Effector memory CD8-positive, alpha-beta T cell (primary cell): Measurements from ENCODE around the gene ANO6.
"Not testable (repeated sequence)": the region's sequence is repeated elsewhere in the genome, so short reads cannot be mapped to it uniquely, and the experiment has no call there.

Experiments used
- ATAC-seq: fragments of 150-1000 bp; cut with Tn5 transposase; replicated peaks from 2 replicates; pipeline ENCODE4 v1.10.0; 2021; ENCODE audit warnings: mild to moderate bottlenecking, moderate library complexity
- DNase-seq, 3 experiments: peaks; one replicate each; pipeline ENCODE4 v3.0.0; 2021
- H3K27ac Mint-ChIP-seq, 2 donors: one replicate each; pipeline ENCODE4 v1.8.0; 2022; ENCODE audit warnings: mild to moderate bottlenecking in 2 of 2, mixed read lengths in 2 of 2, moderate library complexity in 2 of 2
- H3K27me3 Mint-ChIP-seq, 2 donors: one replicate each; pipeline ENCODE4 v1.8.0; 2022; ENCODE audit warnings: mixed read lengths in 2 of 2
- H3K36me3 Mint-ChIP-seq: one replicate; pipeline ENCODE4 v1.8.0; 2022; ENCODE audit warnings: mild to moderate bottlenecking, moderate library complexity, mixed read lengths; ENCODE audit not compliant: insufficient read depth
- H3K4me1 Mint-ChIP-seq, 2 donors: one replicate each; pipeline ENCODE4 v1.8.0; 2022; ENCODE audit warnings: low read depth in 2 of 2, mixed read lengths in 2 of 2
- H3K4me3 Mint-ChIP-seq, 2 donors: one replicate each; pipeline ENCODE4 v1.8.0; 2022; ENCODE audit warnings: mild to moderate bottlenecking in 2 of 2, mixed read lengths in 2 of 2, moderate library complexity in 2 of 2
- H3K9me3 Mint-ChIP-seq, 2 donors: one replicate each; pipeline ENCODE4 v1.8.0; 2022; ENCODE audit warnings: mixed read lengths in 2 of 2

Gene ANO6

GRCh38 chr12:45260104-45260815 is 44.4 kb downstream of the ANO6 start:
- Mint-ChIP-seq H3K4me3 (no peak overlapping the region), H3K27me3 (no peaks in the 10 kb centered on the region), H3K4me1 (peaks cover 20 to 34% of the 10 kb centered on the region in 2 donors), H3K27ac (no peak overlapping the region), H3K36me3 (peaks cover 3% of the 10 kb centered on the region), H3K9me3 (no peaks in the 10 kb centered on the region)
- ATAC-seq (no peak), DNase-seq (no peak)

GRCh38 chr12:45260854-45261253 is 45.0 kb downstream of the ANO6 start:
- ATAC-seq (no peak), DNase-seq (no peak)
- no peak overlapping the region for H3K4me3 Mint-ChIP-seq
- peaks cover 24 to 34% of the 10 kb centered on the region in 2 donors for H3K4me1 Mint-ChIP-seq
- no peak overlapping the region for H3K27ac Mint-ChIP-seq
- no peaks in the 10 kb centered on the region for H3K9me3 Mint-ChIP-seq
- H3K36me3 Mint-ChIP-seq, result peaks cover 3% of the 10 kb centered on the region
- H3K27me3 Mint-ChIP-seq, result no peaks in the 10 kb centered on the region

- H3K4me3 Mint-ChIP-seq, H3K27me3 Mint-ChIP-seq, H3K27ac Mint-ChIP-seq, H3K9me3 Mint-ChIP-seq, H3K36me3 Mint-ChIP-seq, ATAC-seq, DNase-seq: not testable (repeated sequence)
- peaks cover 28 to 32% of the 10 kb centered on the region in 2 donors for H3K4me1 Mint-ChIP-seq
Measured at GRCh38 chr12:45262185-45262584, 46.3 kb downstream of the ANO6 start.

DNA sequence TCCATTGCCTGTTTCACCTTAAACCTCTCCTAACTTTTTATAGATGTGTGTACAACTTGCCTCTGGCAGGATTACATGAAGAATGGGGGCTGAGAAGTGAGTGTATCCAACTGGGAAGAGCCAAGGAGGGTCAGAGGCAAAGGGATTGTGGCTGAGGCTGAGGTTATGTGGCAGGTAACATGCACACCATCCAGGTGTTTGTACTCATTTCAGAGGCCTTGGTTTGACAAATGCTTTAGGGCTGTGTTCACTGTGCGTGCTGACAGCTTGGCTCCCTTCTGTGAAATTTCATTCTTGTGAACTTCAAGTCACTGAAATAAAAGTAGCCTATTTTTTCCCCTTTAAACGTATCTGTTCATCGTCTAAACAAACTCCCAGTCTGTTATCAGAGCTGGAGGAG is 47.7 kb downstream of the ANO6 start:
- H3K4me1 Mint-ChIP-seq, result peaks cover 28 to 29% of the 10 kb centered on the region in 2 donors
- H3K27me3 Mint-ChIP-seq, result no peaks in the 10 kb centered on the region
- DNase-seq, result no peak
- no peak overlapping the region for H3K4me3 Mint-ChIP-seq
- ATAC-seq, result no peak
- H3K36me3 Mint-ChIP-seq, result peaks cover 3% of the 10 kb centered on the region
- no peak overlapping the region for H3K27ac Mint-ChIP-seq
- H3K9me3 Mint-ChIP-seq, result no peaks in the 10 kb centered on the region

DNA sequence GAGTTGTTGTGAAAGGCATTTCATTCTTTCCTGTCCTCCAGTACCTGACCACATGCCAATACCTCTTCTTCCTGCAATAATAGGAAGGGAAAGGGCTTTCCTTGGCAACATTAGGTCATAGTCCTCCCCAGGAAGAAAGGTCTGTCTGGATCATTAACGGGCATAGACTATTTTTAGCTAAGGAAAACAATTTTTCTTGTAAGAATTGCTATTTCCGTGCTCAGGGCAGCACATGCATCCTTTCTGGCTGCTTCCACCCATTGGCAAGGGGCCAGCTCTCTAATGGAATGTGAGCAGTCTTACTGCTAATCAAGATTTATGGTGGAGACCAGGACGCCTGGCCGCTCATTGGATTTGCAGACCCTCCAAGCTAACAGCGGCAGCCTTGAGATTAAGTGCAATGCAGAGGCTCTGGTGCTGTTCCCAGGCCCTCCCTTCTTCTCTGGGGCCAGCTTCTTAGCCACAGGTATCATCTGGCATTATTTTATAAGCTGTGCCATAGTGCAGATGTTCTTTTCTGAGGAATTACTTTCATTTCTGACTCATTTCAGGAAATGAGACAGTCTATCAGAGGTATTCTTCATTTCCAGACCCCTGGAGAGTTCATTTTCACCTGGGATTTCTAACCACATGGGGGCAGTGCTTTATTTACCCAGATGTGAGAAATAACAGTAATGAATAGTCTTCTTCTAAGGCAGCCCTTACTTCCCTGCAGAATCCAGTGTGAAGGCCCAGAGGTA is 52.9 kb downstream of the ANO6 start:
- peaks cover 24 to 36% of the 10 kb centered on the region in 2 donors for H3K4me1 Mint-ChIP-seq
- H3K27ac Mint-ChIP-seq, result peak overlapping the region in 1 of 2 donors; percentile 10
- H3K36me3 Mint-ChIP-seq, result no peaks in the 10 kb centered on the region
- ATAC-seq, result no peak
- H3K4me3 Mint-ChIP-seq, result no peak overlapping the region
- H3K27me3 Mint-ChIP-seq, result no peaks in the 10 kb centered on the region
- no peak for DNase-seq
- H3K9me3 Mint-ChIP-seq, result no peaks in the 10 kb centered on the region

- no peak for DNase-seq
- Mint-ChIP-seq H3K27ac (no peak overlapping the region), H3K4me3 (no peak overlapping the region), H3K27me3 (no peaks in the 10 kb centered on the region), H3K4me1 (peaks cover 22 to 31% of the 10 kb centered on the region in 2 donors), H3K36me3 (no peaks in the 10 kb centered on the region), H3K9me3 (no peaks in the 10 kb centered on the region)
- ATAC-seq, result no peak
Measured at GRCh38 chr12:45269412-45269751, 53.5 kb downstream of the ANO6 start.

- Mint-ChIP-seq H3K9me3 (no peaks in the 10 kb centered on the region), H3K4me1 (peaks cover 17 to 30% of the 10 kb centered on the region in 2 donors)
Measured at GRCh38 chr12:45270951-45271350, 55.1 kb downstream of the ANO6 start.

GRCh38 chr12:45273717-45274271 is 57.9 kb downstream of the ANO6 start:
- Mint-ChIP-seq H3K27me3 (no peaks in the 10 kb centered on the region), H3K4me3 (no peak overlapping the region), H3K36me3 (no peaks in the 10 kb centered on the region), H3K27ac (no peak overlapping the region), H3K4me1 (peaks cover 5 to 19% of the 10 kb centered on the region in 2 donors), H3K9me3 (no peaks in the 10 kb centered on the region)
- ATAC-seq (no peak), DNase-seq (no peak)

More at GRCh38 chr12:45270951-45271350, 55.1 kb downstream of the ANO6 start:
- Mint-ChIP-seq H3K4me3 (no peak overlapping the region), H3K27ac (no peak overlapping the region), H3K27me3 (no peaks in the 10 kb centered on the region), H3K36me3 (no peaks in the 10 kb centered on the region)
- ATAC-seq (no peak), DNase-seq (no peak)

DNA sequence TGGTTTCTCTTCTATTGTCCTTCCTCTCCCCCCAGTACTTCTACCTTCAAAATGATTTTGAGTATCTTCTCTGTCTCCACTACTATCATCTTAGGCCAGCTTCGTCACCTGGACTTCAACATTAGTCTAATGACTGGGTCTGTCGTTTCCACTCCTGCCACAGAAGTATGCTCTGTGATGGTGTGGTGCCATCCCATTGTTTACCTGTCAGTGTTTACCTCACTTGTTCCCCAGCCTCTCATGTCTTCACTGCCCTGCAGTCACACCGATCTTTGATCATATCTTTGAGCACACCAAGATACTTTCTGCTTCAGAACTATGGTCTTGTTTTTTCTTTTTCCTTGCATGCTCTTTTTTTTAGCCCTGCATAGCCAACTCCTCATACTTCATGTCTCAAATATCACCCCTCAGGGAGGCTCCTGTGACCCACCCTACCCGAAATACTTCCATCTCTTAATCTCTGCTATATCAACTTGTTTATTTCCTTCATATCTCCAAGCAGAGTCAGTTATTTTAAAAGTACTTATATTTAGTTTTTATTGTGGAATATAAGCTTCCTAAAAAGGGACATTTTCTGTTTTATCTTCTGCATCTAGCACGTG is 60.4 kb downstream of the ANO6 start:
- no peaks in the 10 kb centered on the region for H3K27me3 Mint-ChIP-seq

DNA sequence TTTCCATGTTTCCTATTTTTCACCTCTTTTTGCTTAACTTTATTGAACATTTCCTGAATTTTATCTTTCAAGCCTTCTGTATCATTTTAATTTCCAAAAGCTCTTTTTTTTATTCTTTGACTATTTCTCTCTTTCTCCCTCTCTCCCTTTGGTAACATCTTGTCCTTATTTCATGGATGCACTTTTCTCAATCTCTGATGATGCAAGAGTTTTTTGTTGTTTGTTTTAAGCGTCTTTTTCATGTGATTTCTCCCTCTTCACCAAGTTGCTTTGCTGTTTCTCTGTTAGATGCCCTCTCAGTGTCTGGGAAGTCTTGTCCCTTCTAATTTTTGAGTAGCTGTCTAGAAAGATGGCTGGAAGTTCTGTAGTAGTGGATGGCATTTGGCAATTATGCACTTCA is 62.6 kb downstream of the ANO6 start:
- Mint-ChIP-seq H3K36me3 (peaks cover 3% of the 10 kb centered on the region), H3K4me1 (peaks cover 5 to 15% of the 10 kb centered on the region in 2 donors), H3K4me3 (no peak overlapping the region), H3K9me3 (no peaks in the 10 kb centered on the region), H3K27me3 (no peaks in the 10 kb centered on the region), H3K27ac (no peak overlapping the region)
- no peak for ATAC-seq
- no peak for DNase-seq

More for the DNA sequence above, 60.4 kb downstream of the ANO6 start:
- no peaks in the 10 kb centered on the region for H3K9me3 Mint-ChIP-seq
- ATAC-seq (no peak), DNase-seq (no peak)
- H3K4me3 Mint-ChIP-seq, result no peak overlapping the region
- H3K4me1 Mint-ChIP-seq, result peaks cover 2 to 5% of the 10 kb centered on the region in 2 donors
- no peak overlapping the region for H3K27ac Mint-ChIP-seq
- no peaks in the 10 kb centered on the region for H3K36me3 Mint-ChIP-seq

- DNase-seq, result no peak
- Mint-ChIP-seq H3K27ac (no peak overlapping the region), H3K27me3 (no peaks in the 10 kb centered on the region), H3K36me3 (peaks cover 3% of the 10 kb centered on the region), H3K4me3 (no peak overlapping the region), H3K9me3 (no peaks in the 10 kb centered on the region), H3K4me1 (peaks cover 5 to 15% of the 10 kb centered on the region in 2 donors)
- no peak for ATAC-seq
Measured at GRCh38 chr12:45279931-45280830, 64.3 kb downstream of the ANO6 start.

DNA sequence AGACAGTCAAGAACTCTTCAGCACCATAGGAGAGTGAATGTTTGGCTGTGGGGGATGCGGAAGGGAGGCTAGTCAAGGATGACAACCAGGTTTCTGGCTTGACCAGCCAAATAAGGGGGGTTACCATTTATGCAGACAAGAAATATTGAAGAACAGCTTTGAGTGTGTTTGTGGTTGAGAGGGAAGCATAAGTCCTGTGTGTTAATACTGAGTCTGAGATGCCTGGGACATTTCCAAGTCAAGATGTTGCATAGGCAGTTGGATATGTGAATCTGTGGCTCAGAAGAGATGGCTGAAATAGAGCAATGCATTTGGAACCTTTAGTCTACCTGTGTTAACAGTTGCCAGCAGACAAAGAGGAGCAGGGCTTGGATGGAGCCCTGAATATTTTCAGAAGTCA is 66.1 kb downstream of the ANO6 start:
- DNase-seq (no peak), ATAC-seq (no peak)
- peaks cover 5 to 16% of the 10 kb centered on the region in 2 donors for H3K4me1 Mint-ChIP-seq
- no peaks in the 10 kb centered on the region for H3K27me3 Mint-ChIP-seq
- no peak overlapping the region for H3K4me3 Mint-ChIP-seq
- H3K9me3 Mint-ChIP-seq, result no peaks in the 10 kb centered on the region
- H3K36me3 Mint-ChIP-seq, result peaks cover 3% of the 10 kb centered on the region
- H3K27ac Mint-ChIP-seq, result no peak overlapping the region

GRCh38 chr12:45282411-45282810 is 66.5 kb downstream of the ANO6 start:
- no peaks in the 10 kb centered on the region for H3K27me3 Mint-ChIP-seq
- H3K36me3 Mint-ChIP-seq, result peaks cover 3% of the 10 kb centered on the region
- H3K4me3 Mint-ChIP-seq, result no peak overlapping the region
- ATAC-seq, result no peak
- no peak overlapping the region for H3K27ac Mint-ChIP-seq
- H3K4me1 Mint-ChIP-seq, result peaks cover 4 to 16% of the 10 kb centered on the region in 2 donors
- no peaks in the 10 kb centered on the region for H3K9me3 Mint-ChIP-seq
- DNase-seq, result no peak
